WTC11 (cell line): ENCODE data around the gene SH3GL1.

Experiments
- TF ChIP-seq, protein P1 (sequence below): sonication (generic); formaldehyde crosslinking; IDR thresholded peaks from 2 replicates; pipeline ENCODE4 v1.8.0; 2022; ENCODE audit warnings: mild to moderate bottlenecking, missing genetic modification reagents
- TF ChIP-seq, protein P2 (sequence below): sonication (generic); formaldehyde crosslinking; IDR thresholded peaks from 2 replicates; pipeline ENCODE4 v1.8.1; 2022; ENCODE audit warnings: low read depth, missing genetic modification reagents, borderline replicate concordance

DNA sequence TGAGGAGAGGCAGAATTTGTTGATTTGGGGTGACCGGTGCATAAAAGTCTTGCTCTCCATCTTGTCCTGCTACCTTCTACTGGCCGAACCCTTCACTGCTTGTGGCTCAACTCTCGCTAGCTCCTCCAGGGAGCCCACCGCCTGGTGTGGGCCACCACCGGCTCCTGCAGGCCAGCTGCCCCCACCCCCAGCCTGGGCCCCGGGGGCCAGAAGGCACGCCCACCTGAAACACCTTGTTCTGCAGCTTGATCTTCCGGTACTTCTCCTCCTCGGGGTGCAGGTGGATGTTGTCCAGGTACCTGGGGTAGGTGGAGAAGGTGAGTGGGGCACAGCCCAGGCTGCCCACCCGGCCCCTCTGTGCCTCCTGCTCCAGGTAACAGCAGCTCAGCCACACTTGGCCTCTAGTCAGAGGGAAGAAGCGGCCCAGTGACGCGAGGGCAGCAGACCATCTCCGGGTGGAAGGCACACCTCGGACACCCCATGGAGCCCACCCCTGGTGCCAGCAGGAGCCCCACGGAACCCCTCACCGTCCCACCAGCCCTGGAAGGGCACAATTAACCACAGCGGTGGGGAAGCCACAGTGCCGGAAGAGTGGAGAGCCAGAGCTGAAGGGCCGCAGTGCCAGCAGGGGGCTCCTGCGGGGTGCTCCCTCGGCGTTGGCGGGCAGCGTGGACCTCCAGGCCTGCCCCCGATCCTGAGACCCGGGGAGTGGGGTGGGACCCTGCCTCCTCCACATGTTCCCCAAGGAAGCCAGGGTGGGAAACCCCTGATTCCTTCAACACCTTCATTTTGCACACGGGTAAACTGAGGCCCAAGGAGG lies 47.2 kb upstream of the SH3GL1 start:
- TF ChIP-seq, protein P1, sequence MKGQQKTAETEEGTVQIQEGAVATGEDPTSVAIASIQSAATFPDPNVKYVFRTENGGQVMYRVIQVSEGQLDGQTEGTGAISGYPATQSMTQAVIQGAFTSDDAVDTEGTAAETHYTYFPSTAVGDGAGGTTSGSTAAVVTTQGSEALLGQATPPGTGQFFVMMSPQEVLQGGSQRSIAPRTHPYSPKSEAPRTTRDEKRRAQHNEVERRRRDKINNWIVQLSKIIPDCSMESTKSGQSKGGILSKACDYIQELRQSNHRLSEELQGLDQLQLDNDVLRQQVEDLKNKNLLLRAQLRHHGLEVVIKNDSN (CRISPR knock-in tag): no peak
- TF ChIP-seq, protein P2, sequence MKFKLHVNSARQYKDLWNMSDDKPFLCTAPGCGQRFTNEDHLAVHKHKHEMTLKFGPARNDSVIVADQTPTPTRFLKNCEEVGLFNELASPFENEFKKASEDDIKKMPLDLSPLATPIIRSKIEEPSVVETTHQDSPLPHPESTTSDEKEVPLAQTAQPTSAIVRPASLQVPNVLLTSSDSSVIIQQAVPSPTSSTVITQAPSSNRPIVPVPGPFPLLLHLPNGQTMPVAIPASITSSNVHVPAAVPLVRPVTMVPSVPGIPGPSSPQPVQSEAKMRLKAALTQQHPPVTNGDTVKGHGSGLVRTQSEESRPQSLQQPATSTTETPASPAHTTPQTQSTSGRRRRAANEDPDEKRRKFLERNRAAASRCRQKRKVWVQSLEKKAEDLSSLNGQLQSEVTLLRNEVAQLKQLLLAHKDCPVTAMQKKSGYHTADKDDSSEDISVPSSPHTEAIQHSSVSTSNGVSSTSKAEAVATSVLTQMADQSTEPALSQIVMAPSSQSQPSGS (CRISPR knock-in tag): no peak
